H9 (cell line): ENCODE data around the gene ILK. TPM values are rescaled to one million over a fixed set of nuclear protein-coding genes. Genes with fewer than 3 reads are reported as not detected.

ENCODE experiments used
- DNase-seq: peaks from one replicate; pipeline ENCODE4 v3.0.0-alpha.2; 2017
- H2AFZ ChIP-seq: one replicate; pipeline ENCODE4 v1.6.1; 2013; ENCODE audit warnings: mild to moderate bottlenecking, low read length, control low read depth, moderate library complexity
- H2AK5ac ChIP-seq: 2 replicates; pipeline ENCODE4 v1.6.1; 2013; ENCODE audit warnings: low read length, control low read depth, mixed read lengths; ENCODE audit not compliant: insufficient read length
- H2BK120ac ChIP-seq: one replicate; pipeline ENCODE4 v1.6.1; 2013; ENCODE audit warnings: low read depth, mild to moderate bottlenecking, low read length, control low read depth, inconsistent platforms; ENCODE audit not compliant: poor library complexity, severe bottlenecking
- H2BK12ac ChIP-seq: 2 replicates; pipeline ENCODE4 v1.6.1; 2013; ENCODE audit warnings: low read length, control low read depth, mixed read lengths, low read depth; ENCODE audit not compliant: insufficient read length
- H2BK15ac ChIP-seq: 2 replicates; pipeline ENCODE4 v1.6.1; 2013; ENCODE audit warnings: low read depth, low read length, control low read depth
- H2BK20ac ChIP-seq: one replicate; pipeline ENCODE4 v1.6.1; 2013; ENCODE audit warnings: low read depth, mild to moderate bottlenecking, low read length, control low read depth, inconsistent platforms; ENCODE audit not compliant: poor library complexity, severe bottlenecking
- H2BK5ac ChIP-seq: 2 replicates; pipeline ENCODE4 v1.6.1; 2013; ENCODE audit warnings: low read length, control low read depth, mixed read lengths; ENCODE audit not compliant: insufficient read length
- H3K14ac ChIP-seq: 2 replicates; pipeline ENCODE4 v1.6.1; 2013; ENCODE audit warnings: low read length, control low read depth; ENCODE audit not compliant: insufficient read depth
- H3K18ac ChIP-seq: 2 replicates; pipeline ENCODE4 v1.6.1; 2013; ENCODE audit warnings: low read depth, mild to moderate bottlenecking, mixed read lengths, low read length, control low read depth; ENCODE audit not compliant: insufficient read length
- H3K23ac ChIP-seq: 2 replicates; pipeline ENCODE4 v1.6.1; 2013; ENCODE audit warnings: low read length, control low read depth, mixed read lengths, low read depth; ENCODE audit not compliant: insufficient read length
- H3K23me2 ChIP-seq: 2 replicates; pipeline ENCODE4 v1.6.1; 2013; ENCODE audit warnings: low read depth, mild to moderate bottlenecking, mixed read lengths, low read length, control low read depth; ENCODE audit not compliant: insufficient read length, poor library complexity, severe bottlenecking
- H3K27ac ChIP-seq: 2 replicates; pipeline ENCODE4 v1.5.1; 2013; ENCODE audit warnings: low read length, control low read depth, mixed read lengths, low read depth; ENCODE audit not compliant: insufficient read length
- H3K27me3 ChIP-seq: 2 replicates; pipeline ENCODE4 v1.6.1; 2013; ENCODE audit warnings: low read length, control low read depth, inconsistent platforms; ENCODE audit not compliant: insufficient read depth
- H3K4ac ChIP-seq: 2 replicates; pipeline ENCODE4 v1.6.1; 2013; ENCODE audit warnings: low read depth, mild to moderate bottlenecking, control low read depth, inconsistent platforms, low read length, moderate library complexity
- H3K4me1 ChIP-seq: 2 replicates; pipeline ENCODE4 v1.6.1; 2013; ENCODE audit warnings: low read length, control low read depth, inconsistent platforms; ENCODE audit not compliant: insufficient read depth
- H3K4me2 ChIP-seq: 2 replicates; pipeline ENCODE4 v1.6.1; 2013; ENCODE audit warnings: low read length, control low read depth, mixed read lengths; ENCODE audit not compliant: insufficient read length, insufficient read depth
- H3K56ac ChIP-seq: 2 replicates; pipeline ENCODE4 v1.6.1; 2013; ENCODE audit warnings: low read depth, mild to moderate bottlenecking, mixed read lengths, low read length, control low read depth; ENCODE audit not compliant: insufficient read length
- H3K79me1 ChIP-seq: 2 replicates; pipeline ENCODE4 v1.6.1; 2013; ENCODE audit warnings: low read depth, mild to moderate bottlenecking, moderate library complexity, low read length, control low read depth, inconsistent platforms; ENCODE audit not compliant: insufficient read depth, poor library complexity, severe bottlenecking
- H3K79me2 ChIP-seq: 2 replicates; pipeline ENCODE4 v1.6.1; 2013; ENCODE audit warnings: low read length, control low read depth, inconsistent platforms; ENCODE audit not compliant: insufficient read depth
- H3K9ac ChIP-seq: 2 replicates; pipeline ENCODE4 v1.6.1; 2013; ENCODE audit warnings: low read length, control low read depth, mixed read lengths; ENCODE audit not compliant: insufficient read length; ENCODE audit errors: extremely low read depth
- H3K9me3 ChIP-seq: one replicate; pipeline ENCODE4 v1.6.1; 2013; ENCODE audit warnings: low read depth, low read length, inconsistent platforms; ENCODE audit not compliant: control insufficient read depth
- H3T11ph ChIP-seq: one replicate; pipeline ENCODE4 v1.6.1; 2013; ENCODE audit warnings: mild to moderate bottlenecking, low read length, control low read depth, inconsistent platforms
- H4K20me1 ChIP-seq: one replicate; pipeline ENCODE4 v1.6.1; 2013; ENCODE audit not compliant: control insufficient read depth, insufficient read length, insufficient read depth
- H4K5ac ChIP-seq: 2 replicates; pipeline ENCODE4 v1.6.1; 2013; ENCODE audit warnings: low read depth, mild to moderate bottlenecking, mixed read lengths, low read length, control low read depth; ENCODE audit not compliant: insufficient read length
- H4K8ac ChIP-seq: replicated peaks from 2 replicates; pipeline ENCODE4 v1.6.1; 2013; ENCODE audit warnings: low read length, control low read depth, mixed read lengths, low read depth; ENCODE audit not compliant: insufficient read length
- H4K91ac ChIP-seq: 2 replicates; pipeline ENCODE4 v1.6.1; 2013; ENCODE audit warnings: low read depth, mild to moderate bottlenecking, moderate library complexity, mixed read lengths, low read length, control low read depth; ENCODE audit not compliant: insufficient read length
- H3K27ac Mint-ChIP-seq, 3 experiments: 2 replicates in 2 of 3; 3 replicates in 1 of 3; pipeline ENCODE4 v1.8.0; 2020 to 2021; ENCODE audit warnings: mixed read lengths in 3 of 3, mild to moderate bottlenecking in 1 of 3, moderate library complexity in 1 of 3
- H3K27me3 Mint-ChIP-seq: 2 replicates; pipeline ENCODE4 v1.8.0; 2021; ENCODE audit warnings: low read depth, mild to moderate bottlenecking, moderate library complexity, mixed read lengths
- H3K36me3 Mint-ChIP-seq, 3 experiments: 2 replicates in 2 of 3; 3 replicates in 1 of 3; pipeline ENCODE4 v1.8.0; 2020 to 2021; ENCODE audit warnings: low read depth in 3 of 3, mixed read lengths in 3 of 3; ENCODE audit not compliant: insufficient read depth in 1 of 3
- H3K4me1 Mint-ChIP-seq, 2 experiments: 2 replicates each; pipeline ENCODE4 v1.8.0; 2020; ENCODE audit warnings: mixed read lengths in 2 of 2
- H3K4me3 Mint-ChIP-seq, 2 experiments: 2 replicates in 1 of 2; 3 replicates in 1 of 2; pipeline ENCODE4 v1.8.0; 2020 to 2021; ENCODE audit warnings: mild to moderate bottlenecking in 2 of 2, mixed read lengths in 2 of 2, moderate library complexity in 1 of 2
- H3K9me3 Mint-ChIP-seq, 2 experiments: 2 replicates in 1 of 2; 3 replicates in 1 of 2; pipeline ENCODE4 v1.8.0; 2020; ENCODE audit warnings: mild to moderate bottlenecking in 2 of 2, mixed read lengths in 2 of 2, moderate library complexity in 1 of 2
- CTCF ChIP-seq: fragments of 200-600 bp; sonication (generic); conservative IDR thresholded peaks from 3 replicates; pipeline ENCODE4 v1.8.0; 2021; ENCODE audit warnings: antibody characterized with exemption, mild to moderate bottlenecking
- WGBS: extraction: QIAGEN DNeasy Blood & Tissue Kit; methylation state at CpG from one replicate; pipeline ENCODE4 v1.1.7; 2013; ENCODE audit warnings: missing lambda C conversion rate, low lambda C conversion rate, mixed read lengths; ENCODE audit not compliant: insufficient read length; ENCODE audit errors: extremely low coverage; 5-methylcytosine and 5-hydroxymethylcytosine counted together
- total RNA-seq: library from RNA; stranded (reverse); gene quantifications from 2 replicates; pipeline ENCODE4 v1.2.1, GENCODE V29; 2021

ILK gene
- total RNA-seq, 1 experiment from 2014 or later: 100 TPM

- WGBS: no CpG with 5 or more reads among the region's 13 CpGs
- H3K18ac ChIP-seq: no peak overlapping the region
These were observed 36.7 kb upstream of the ILK start for GRCh38 chr11:6566704-6567370.

More at GRCh38 chr11:6566704-6567370, 36.7 kb upstream of the ILK start:
- Histone ChIP-seq H3K23ac (no peak overlapping the region), H2AK5ac (no peak overlapping the region), H3K56ac (no peak overlapping the region), H3K4me2 (no peak overlapping the region), H3T11ph (no peak overlapping the region), H3K4ac (no peak overlapping the region), H3K27me3 (no peaks in the 10 kb centered on the region), H2BK12ac (no peak overlapping the region), H2BK5ac (no peak overlapping the region), H4K8ac (no peak overlapping the region), H2BK20ac (no peak overlapping the region), H2BK120ac (no peak overlapping the region), H4K20me1 (no peaks in the 10 kb centered on the region), H3K23me2 (no peaks in the 10 kb centered on the region), H2AFZ (no peak overlapping the region), H3K9ac (no peak overlapping the region), H3K4me1 (peaks cover 6% of the 10 kb centered on the region; the same call in 1 of the 2 replicates), H3K9me3 (no peaks in the 10 kb centered on the region), H4K5ac (no peak overlapping the region), H3K79me1 (no peaks in the 10 kb centered on the region), H3K14ac (no peak overlapping the region; the same call in 1 of the 2 replicates), H4K91ac (no peak overlapping the region), H3K79me2 (no peaks in the 10 kb centered on the region), H2BK15ac (no peak overlapping the region), H3K27ac (no peak overlapping the region)
- no peak for DNase-seq
- no peaks in the 10 kb centered on the region for H3K27me3 Mint-ChIP-seq
- peaks cover 31 to 36% of the 10 kb centered on the region in 2 experiments for H3K4me1 Mint-ChIP-seq
- TF ChIP-seq CTCF: no peak
- no peaks in the 10 kb centered on the region; a peak in 2 of 5 replicates for H3K9me3 Mint-ChIP-seq
- peak overlapping the region in 1 of 3 experiments; percentile 49; a peak in 2 of 7 replicates for H3K27ac Mint-ChIP-seq
- no peak overlapping the region; a peak in 1 of 5 replicates for H3K4me3 Mint-ChIP-seq
- no peaks in the 10 kb centered on the region; a peak in 2 of 7 replicates for H3K36me3 Mint-ChIP-seq
